B cell (primary cell): ENCODE results near the gene ZNF492. TPM values are rescaled to one million over a fixed set of nuclear protein-coding genes. Genes with fewer than 3 reads are reported as not detected.
"Not testable (repeated sequence)": the region's sequence is repeated elsewhere in the genome, so short reads cannot be mapped to it uniquely, and the experiment has no call there.

Experiments used
- ATAC-seq: fragments of 200-7000 bp; cut with Tn5 transposase; one replicate; pipeline ENCODE4 v1.10.0; 2021; ENCODE audit warnings: low read depth, mild to moderate bottlenecking, moderate number of reproducible peaks, moderate library complexity
- CTCF ChIA-PET: fragments of 350-600 bp; sonication (Branson Sonifier 250); formaldehyde crosslinking; loops from one replicate; lab custom pipeline; 2021; ENCODE audit warnings: antibody characterized with exemption, inconsistent platforms; lab: Charles Lee
- POLR2A ChIA-PET: fragments of 350-600 bp; sonication (Branson Sonifier 250); formaldehyde crosslinking; loops from one replicate; lab custom pipeline; 2021; ENCODE audit warnings: antibody characterized with exemption; lab: Charles Lee
- DNase-seq: peaks from one replicate; pipeline ENCODE4 v3.0.0; 2013
- H2AFZ ChIP-seq: 2 replicates; pipeline ENCODE4 v1.6.1; 2012; ENCODE audit warnings: mild to moderate bottlenecking, low read depth, low read length; ENCODE audit not compliant: insufficient read depth, poor library complexity, severe bottlenecking
- H3K27ac ChIP-seq, 2 donors: 1 replicate in 1 of 2; 2 replicates in 1 of 2; pipeline ENCODE4 v1.5.1; 2012 to 2013; ENCODE audit warnings: low read length in 2 of 2, mild to moderate bottlenecking in 2 of 2, moderate library complexity in 1 of 2
- H3K27me3 ChIP-seq, 4 experiments: fragments of 200-600 bp in 1 of 4; sonication (generic) in 1 of 4; replicated peaks in 1 of 4; 1 replicate in 2 of 4; 2 replicates in 2 of 4; pipeline versions ENCODE4 v1.6.1 to v1.7.0; 2013 to 2016; ENCODE audit warnings: low read length in 3 of 4, mild to moderate bottlenecking in 2 of 4, mixed read lengths in 1 of 4, moderate library complexity in 1 of 4; ENCODE audit not compliant: insufficient read depth in 4 of 4, control insufficient read depth in 3 of 4; ENCODE audit errors: control extremely low read depth in 1 of 4
- H3K36me3 ChIP-seq, 2 experiments: replicated peaks in 1 of 2; 1 replicate in 1 of 2; 2 replicates in 1 of 2; pipeline versions ENCODE4 v1.6.1 to v1.7.1; 2013; ENCODE audit warnings: low read length in 1 of 2; ENCODE audit not compliant: insufficient read depth in 2 of 2, control insufficient read depth in 1 of 2; ENCODE audit errors: control extremely low read depth in 1 of 2, extremely low read depth in 1 of 2
- H3K4me1 ChIP-seq, 2 donors: fragments of 200-600 bp in 1 of 2; sonication (generic) in 1 of 2; 1 replicate in 1 of 2; 2 replicates in 1 of 2; pipeline versions ENCODE4 v1.5.1 to v1.6.1; 2013 to 2017; ENCODE audit warnings: low read length in 2 of 2; ENCODE audit not compliant: control insufficient read depth in 2 of 2, insufficient read depth in 2 of 2
- H3K4me2 ChIP-seq: replicated peaks from 2 replicates; pipeline ENCODE3; 2012; ENCODE audit warnings: mild to moderate bottlenecking, low read depth, low read length; ENCODE audit not compliant: poor library complexity, severe bottlenecking
- H3K4me3 ChIP-seq, 5 experiments: fragments of 200-600 bp in 1 of 5; sonication (generic) in 1 of 5; 1 replicate in 3 of 5; 2 replicates in 2 of 5; pipeline versions ENCODE4 v1.5.1 to v1.7.0; 2011 to 2016; ENCODE audit warnings: low read length in 4 of 5, mild to moderate bottlenecking in 4 of 5, low read depth in 2 of 5, control low read depth in 1 of 5, moderate library complexity in 1 of 5; ENCODE audit not compliant: insufficient read depth in 1 of 5; ENCODE audit errors: control extremely low read depth in 1 of 5, extremely low read depth in 1 of 5
- H3K79me2 ChIP-seq: fragments of 200-600 bp; sonication (generic); one replicate; pipeline ENCODE4 v1.6.0; 2016; ENCODE audit warnings: low read length; ENCODE audit not compliant: control insufficient read depth, insufficient read depth
- H3K9ac ChIP-seq: fragments of 200-600 bp; sonication (generic); 2 replicates; pipeline ENCODE4 v1.6.1; 2017; ENCODE audit warnings: mild to moderate bottlenecking, low read length, moderate library complexity
- H3K9me3 ChIP-seq, 3 donors: one replicate each; pipeline versions ENCODE4 v1.6.1 to v1.7.1; 2013; ENCODE audit warnings: low read length in 2 of 3; ENCODE audit not compliant: control insufficient read depth in 2 of 3, insufficient read depth in 1 of 3; ENCODE audit errors: control extremely low read depth in 1 of 3
- H4K20me1 ChIP-seq: 2 replicates; pipeline ENCODE4 v1.6.0; 2012; ENCODE audit warnings: mild to moderate bottlenecking, low read length; ENCODE audit not compliant: insufficient read depth, control insufficient read depth, poor library complexity, severe bottlenecking
- H3K27ac Mint-ChIP-seq: one replicate; pipeline ENCODE4 v1.8.0; 2021; ENCODE audit warnings: mixed read lengths
- H3K27me3 Mint-ChIP-seq: one replicate; pipeline ENCODE4 v1.8.0; 2021; ENCODE audit warnings: mixed read lengths
- H3K4me1 Mint-ChIP-seq: one replicate; pipeline ENCODE4 v1.8.0; 2021; ENCODE audit warnings: mixed read lengths
- H3K4me3 Mint-ChIP-seq: one replicate; pipeline ENCODE4 v1.8.0; 2021; ENCODE audit warnings: mixed read lengths
- H3K9me3 Mint-ChIP-seq: one replicate; pipeline ENCODE4 v1.8.0; 2022; ENCODE audit warnings: mixed read lengths; ENCODE audit not compliant: insufficient read depth
- CTCF ChIP-seq: fragments of 200-600 bp; IDR thresholded peaks from one replicate; pipeline ENCODE4 v1.8.0; 2022; ENCODE audit warnings: antibody characterized with exemption, mild to moderate bottlenecking
- EZH2 ChIP-seq: IDR thresholded peaks from 2 replicates; pipeline ENCODE4 v1.6.1; 2012; ENCODE audit warnings: borderline replicate concordance, low read depth, mild to moderate bottlenecking, moderate library complexity, low read length; ENCODE audit not compliant: insufficient read depth, poor library complexity, severe bottlenecking
- WGBS: methylation state at CpG from one replicate; pipeline ENCODE4 v1.1.5; 2013; ENCODE audit warnings: missing lambda C conversion rate; ENCODE audit not compliant: insufficient coverage; 5-methylcytosine and 5-hydroxymethylcytosine counted together
- intact Hi-C: fragments of 100-400 bp; cut with micrococcal nuclease; formaldehyde crosslinking; loops from one replicate; pipeline ENCODE4 v1.10.0; 2022
- polyA plus RNA-seq: library from polyadenylated mRNA; depleted of rRNA; stranded (reverse); fragments of >200 nt; gene quantifications from 2 replicates; pipeline ENCODE4 v1.2.3, GENCODE V29; 2012
- total RNA-seq, 2 donors: library from RNA; stranded (reverse); fragments of 120-200 nt in 1 of 2; gene quantifications; 1 replicate in 1 of 2; 2 replicates in 1 of 2; pipeline versions ENCODE4 v1.2.3 to v1.2.4, GENCODE V29; 2013 to 2022

The ZNF492 gene
- total and polyA plus RNA-seq, 2 donors (not counting 1 experiment from before 2014, with no cell fraction given), result 0.37 to 1.2 TPM

- no peak overlapping the region for H3K27ac Mint-ChIP-seq
- Histone ChIP-seq H3K79me2 (no peaks in the 10 kb centered on the region), H3K4me2 (no peak overlapping the region), H3K9ac (no peak overlapping the region), H3K9me3 (peaks cover 0 to 43% (median 0%) of the 10 kb centered on the region in 3 donors), H3K27ac (no peak overlapping the region), H3K36me3 (no peaks in the 10 kb centered on the region), H3K4me1 (no peaks in the 10 kb centered on the region), H2AFZ (no peak overlapping the region), H4K20me1 (no peaks in the 10 kb centered on the region), H3K4me3 (no peak overlapping the region), H3K27me3 (peaks cover 0 to 4% (median 0%) of the 10 kb centered on the region in 4 experiments)
- no peaks in the 10 kb centered on the region for H3K27me3 Mint-ChIP-seq
- TF ChIP-seq EZH2, result no peak
- intact Hi-C loops, result no loop called here
- no peak for ATAC-seq
- H3K4me1 Mint-ChIP-seq, result no peaks in the 10 kb centered on the region
- ChIA-PET CTCF (no interaction called here), POLR2A (no interaction called here)
- WGBS, result 92% methylated on average over 4 of the region's 6 CpGs
- no peaks in the 10 kb centered on the region for H3K9me3 Mint-ChIP-seq
- no peak overlapping the region for H3K4me3 Mint-ChIP-seq
- no peak for DNase-seq
These were observed 5.7 kb upstream of the ZNF492 start for GRCh38 chr19:22628401-22628800.

- Mint-ChIP-seq H3K4me3 (peak overlapping the region; percentile 94), H3K27ac (peak overlapping the region; percentile 74), H3K4me1 (peaks cover 4% of the 10 kb centered on the region), H3K9me3 (no peaks in the 10 kb centered on the region), H3K27me3 (no peaks in the 10 kb centered on the region)
- H3K27me3 ChIP-seq, result no peaks in the 10 kb centered on the region
- intact Hi-C loops, result loop anchor here (10.0 kb wide), 1 partner anchor 760 kb away; the partner anchor contains the start of gene ZNF91
- peak overlapping the region; percentile 47 to 74 (median 61) for H3K4me3 ChIP-seq
- H3K79me2 ChIP-seq, result no peaks in the 10 kb centered on the region
- 3% methylated on average over 20 of the region's 24 CpGs for WGBS
- H3K9ac ChIP-seq, result peak overlapping the region; percentile 66
- TF ChIP-seq CTCF (no peak), EZH2 (no peak)
- ATAC-seq (no peak), DNase-seq (no peak)
- H3K27ac ChIP-seq, result no peak overlapping the region
- H2AFZ ChIP-seq, result peak overlapping the region; percentile 62
- no peaks in the 10 kb centered on the region for H3K36me3 ChIP-seq
- H3K4me1 ChIP-seq, result peaks cover 0 to 7% of the 10 kb centered on the region in 2 donors
- ChIA-PET CTCF (no interaction called here), POLR2A (no interaction called here)
- peak overlapping the region; percentile 74 for H3K4me2 ChIP-seq
- H4K20me1 ChIP-seq, result no peaks in the 10 kb centered on the region
- H3K9me3 ChIP-seq, result peaks cover 0 to 33% (median 0%) of the 10 kb centered on the region in 3 donors
These were observed 315 bp downstream of the ZNF492 start for GRCh38 chr19:22634450-22634827.

GRCh38 chr19:22685493-22685892, 51.4 kb downstream of the ZNF492 start:
- H3K9me3 Mint-ChIP-seq, result not testable (repeated sequence)

More at GRCh38 chr19:22685493-22685892, 51.4 kb downstream of the ZNF492 start:
- H3K27ac Mint-ChIP-seq, ATAC-seq, POLR2A ChIA-PET, H3K36me3 ChIP-seq, intact Hi-C loops, DNase-seq, H3K9ac ChIP-seq, H4K20me1 ChIP-seq, H3K4me3 ChIP-seq, H3K79me2 ChIP-seq, H3K4me3 Mint-ChIP-seq, H2AFZ ChIP-seq, H3K27me3 Mint-ChIP-seq, H3K4me1 ChIP-seq, CTCF ChIA-PET, H3K27ac ChIP-seq, H3K4me2 ChIP-seq, H3K27me3 ChIP-seq, H3K4me1 Mint-ChIP-seq: not testable (repeated sequence)
- H3K9me3 ChIP-seq, result peaks cover 4 to 35% (median 23%) of the 10 kb centered on the region in 3 donors
- no CpG with 5 or more reads among the region's 2 CpGs for WGBS
